Measurements from ENCODE around the gene KCNT1. TPM values are rescaled to one million over a fixed set of nuclear protein-coding genes. Genes with fewer than 3 reads are reported as not detected.

The KCNT1 gene
- polyA plus RNA-seq, 4 donors: 0.08 to 0.24 (median 0.22) TPM

DNA sequence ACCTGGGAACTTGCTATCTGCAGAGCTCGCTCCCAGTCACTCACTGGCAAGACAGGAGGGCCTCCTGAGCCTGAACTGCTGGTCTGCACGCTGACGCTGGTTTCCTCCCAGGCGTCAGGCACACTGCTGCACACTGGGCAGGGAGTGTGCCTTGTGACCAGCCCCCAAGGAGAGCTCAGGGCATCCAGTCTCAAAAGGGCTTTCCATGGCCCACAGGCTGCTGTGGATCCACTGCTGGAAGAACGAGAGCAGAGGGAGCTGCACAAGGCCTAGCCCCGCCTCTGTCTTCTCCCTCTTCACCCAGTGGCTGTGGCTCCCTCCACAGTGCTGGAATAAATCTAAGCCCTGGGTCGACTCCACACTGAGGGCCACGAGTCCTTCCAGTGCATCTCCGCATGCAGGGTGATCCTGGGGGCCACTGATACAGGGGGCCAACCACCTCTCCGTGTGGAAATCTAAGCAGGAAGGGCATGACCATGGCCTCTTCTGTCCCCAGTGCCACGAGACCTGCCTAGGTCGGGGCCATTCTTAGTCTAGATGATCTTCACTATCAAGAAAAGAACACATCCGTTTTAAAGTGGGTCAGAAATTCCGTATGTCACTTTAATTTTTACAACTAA, 111.8 kb downstream of the KCNT1 start:
- no peak for DNase-seq (ENCODE audit: low read depth in 4 of 4, low spot score in 3 of 4)

DNA sequence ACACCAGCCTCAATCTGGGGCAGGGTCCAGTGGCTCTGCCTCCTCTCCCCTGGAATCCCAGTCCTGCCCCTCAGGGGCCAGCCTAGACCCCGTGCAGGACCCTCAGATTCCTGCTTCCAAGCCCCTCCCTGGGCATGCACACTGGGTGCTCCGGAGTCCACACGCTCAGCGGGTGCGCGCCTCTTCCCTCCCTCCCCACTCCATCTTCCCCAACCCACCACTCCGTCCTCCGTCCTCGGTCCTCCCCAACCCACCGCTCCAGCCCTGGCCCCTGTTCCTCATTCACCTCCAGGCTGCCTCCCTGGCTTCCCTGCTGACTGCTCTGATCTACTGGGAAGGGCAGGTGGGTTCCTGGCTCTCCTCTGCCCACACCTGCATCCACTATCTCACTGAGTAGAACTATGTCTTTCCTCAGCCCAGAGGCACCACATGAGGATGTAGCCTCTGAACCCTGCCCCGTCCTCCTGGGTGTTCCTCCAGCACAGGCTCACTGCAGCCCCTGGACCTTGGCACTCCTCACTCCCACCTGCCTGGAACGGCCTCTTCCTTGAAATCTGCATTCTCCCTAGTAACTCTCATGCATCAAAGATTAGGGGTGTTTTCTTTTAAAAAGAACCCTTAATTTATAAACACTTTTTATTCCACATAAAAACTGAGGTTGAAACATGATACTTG, 112.6 kb downstream of the KCNT1 start:
- DNase-seq (ENCODE audit: low read depth in 4 of 4, low spot score in 3 of 4): no peak

DNA sequence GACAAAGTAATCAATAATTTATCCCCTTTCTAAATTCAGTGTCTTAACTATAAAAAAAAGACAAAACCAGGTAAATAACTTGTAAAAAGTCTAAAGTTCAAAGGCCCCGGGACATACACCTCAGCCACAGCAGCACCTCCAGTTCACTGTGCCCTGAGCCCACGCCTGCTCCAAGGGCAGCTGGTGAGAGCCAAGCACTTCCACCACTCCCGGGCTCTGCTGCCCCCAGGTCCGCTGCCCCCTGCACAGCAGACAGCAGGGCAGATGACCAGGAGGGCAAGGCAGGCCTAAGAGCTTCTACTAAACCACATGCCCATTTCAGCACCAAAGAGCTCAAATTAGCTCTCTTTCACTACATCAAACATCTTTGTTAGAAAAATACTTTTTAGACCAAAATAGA, 113.4 kb downstream of the KCNT1 start:
- no peak for DNase-seq (ENCODE audit: low read depth in 4 of 4, low spot score in 3 of 4)

DNA sequence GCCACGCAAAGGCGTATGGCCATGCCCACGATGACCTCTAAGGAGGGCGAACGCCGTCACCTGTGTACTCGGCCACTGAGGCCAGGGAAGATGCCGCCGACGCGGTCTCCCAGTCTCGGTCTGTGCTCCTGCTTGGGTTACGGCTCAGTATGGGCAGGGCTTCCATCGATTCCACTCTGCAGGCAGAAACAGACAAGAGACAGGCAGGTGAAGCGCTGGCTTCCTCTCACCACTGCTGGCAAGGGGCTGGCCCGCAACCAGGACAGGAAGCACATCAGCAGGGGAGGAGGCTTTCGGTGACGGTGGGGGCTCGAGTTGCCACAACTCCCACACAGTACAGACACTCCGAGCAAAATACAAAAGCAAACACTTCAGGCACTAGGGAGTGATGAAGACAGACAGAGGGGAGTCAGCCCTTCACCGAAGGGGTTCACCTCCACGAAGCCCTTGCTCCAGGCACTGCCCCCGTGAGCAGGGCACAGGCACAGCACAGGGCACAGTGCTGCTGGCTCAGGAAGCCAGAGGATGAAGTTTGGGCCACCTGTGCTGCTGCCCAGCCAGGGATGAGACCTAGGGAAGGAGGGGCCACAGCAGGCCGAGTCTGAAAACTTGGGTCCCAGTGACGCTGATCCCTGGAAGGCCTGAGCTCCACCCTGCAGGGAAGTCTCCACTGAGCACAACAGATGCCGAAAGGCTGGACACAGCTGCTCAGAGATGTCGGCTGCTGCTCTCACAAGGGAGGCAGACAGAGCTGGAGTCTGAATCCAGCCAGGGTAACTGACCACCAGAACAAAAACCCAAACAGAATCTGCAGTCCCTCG, 114.1 kb downstream of the KCNT1 start:
- no peak for DNase-seq (ENCODE audit: low read depth in 4 of 4, low spot score in 3 of 4)

DNA sequence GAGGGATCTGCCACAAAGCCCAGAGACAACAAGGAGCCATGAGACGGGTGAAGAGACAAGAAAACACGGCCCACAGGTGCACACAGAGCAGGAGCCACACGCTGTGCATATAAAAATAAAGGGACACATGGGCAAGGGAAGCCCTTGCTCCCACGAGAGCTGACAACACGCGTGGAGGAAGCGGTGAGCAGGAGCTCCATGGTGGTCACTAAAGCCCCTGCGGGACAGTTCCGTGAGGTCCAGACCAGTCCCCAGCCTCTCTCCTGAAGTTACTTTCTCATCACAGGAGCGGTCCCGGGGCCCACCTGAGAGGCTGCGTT, 114.6 kb downstream of the KCNT1 start:
- DNase-seq (ENCODE audit: low read depth in 4 of 4, low spot score in 3 of 4): no peak

DNA sequence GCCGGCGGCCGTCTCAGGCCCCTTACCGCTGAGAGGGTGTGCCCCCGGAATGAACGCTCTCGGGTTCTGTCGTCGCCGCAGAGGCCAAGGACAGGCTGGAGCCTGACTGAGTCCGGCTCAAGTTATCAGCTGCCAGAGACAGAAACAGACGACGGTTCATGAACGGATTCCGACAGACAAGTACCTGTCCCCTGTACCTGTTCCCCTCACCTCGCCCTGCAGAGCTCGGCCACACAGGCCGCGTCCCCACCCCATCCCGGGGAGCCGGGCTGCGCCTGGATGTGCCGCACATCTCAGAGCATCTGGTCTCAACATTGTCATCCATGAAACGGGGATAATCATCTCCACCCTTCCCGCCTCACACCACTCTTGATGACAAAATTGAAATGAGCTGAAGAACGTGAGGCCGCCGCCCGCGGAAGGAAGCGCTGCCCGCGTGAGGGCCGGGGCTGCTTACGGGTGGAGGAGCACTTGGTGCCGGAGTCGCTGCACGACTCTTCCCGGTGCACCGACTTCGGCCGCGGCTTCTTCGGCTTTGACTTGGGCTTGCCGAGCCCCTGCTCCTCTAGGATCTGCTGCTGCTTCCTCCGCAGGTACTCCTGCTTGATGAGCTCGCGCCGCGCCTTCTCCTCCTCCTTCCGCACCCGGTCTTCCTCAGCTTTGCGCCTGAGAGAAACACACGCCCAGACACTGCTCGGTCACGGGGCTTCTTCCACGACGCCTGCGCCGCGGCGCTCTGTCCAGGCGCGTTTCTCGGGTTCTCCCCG, 116.1 kb downstream of the KCNT1 start:
- DNase-seq (ENCODE audit: low read depth in 4 of 4, low spot score in 3 of 4): no peak

DNA sequence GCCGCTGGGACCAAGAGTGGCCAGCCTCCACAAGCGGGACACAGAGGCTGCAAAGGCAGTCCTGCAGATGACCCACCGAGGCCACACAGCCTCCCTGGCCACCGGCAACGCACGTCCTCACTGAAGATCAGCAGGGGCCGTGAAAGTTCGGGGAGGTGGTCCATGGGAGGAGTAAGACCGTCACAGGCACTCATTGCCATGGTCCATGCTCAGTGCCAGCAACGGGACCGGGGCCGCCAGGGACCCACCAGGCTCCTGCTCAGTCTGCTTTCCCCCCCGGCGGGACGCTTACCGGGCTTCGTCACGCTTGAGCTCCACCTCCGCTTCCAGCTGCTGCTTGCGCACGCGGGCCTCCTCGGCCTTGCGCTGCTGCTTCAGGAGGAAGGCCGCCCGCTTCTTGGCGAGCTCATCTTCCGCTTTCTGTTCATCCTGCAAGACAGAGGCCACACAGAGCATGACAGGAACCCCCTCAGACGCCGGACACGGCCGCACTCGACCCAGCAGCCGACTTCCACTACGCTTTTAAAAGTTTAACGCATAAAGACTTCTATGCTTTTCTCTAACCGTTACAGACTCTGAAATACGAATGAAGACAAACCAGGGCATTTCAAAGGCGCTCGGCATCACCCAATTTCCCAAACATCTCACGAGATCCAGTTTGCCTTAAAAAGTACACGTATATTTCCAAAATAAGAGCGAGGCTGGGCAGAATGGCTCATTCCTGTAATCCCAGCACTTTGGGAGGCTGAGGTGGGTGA, 116.9 kb downstream of the KCNT1 start:
- no peak for DNase-seq (ENCODE audit: low read depth in 4 of 4, low spot score in 3 of 4)

DNA sequence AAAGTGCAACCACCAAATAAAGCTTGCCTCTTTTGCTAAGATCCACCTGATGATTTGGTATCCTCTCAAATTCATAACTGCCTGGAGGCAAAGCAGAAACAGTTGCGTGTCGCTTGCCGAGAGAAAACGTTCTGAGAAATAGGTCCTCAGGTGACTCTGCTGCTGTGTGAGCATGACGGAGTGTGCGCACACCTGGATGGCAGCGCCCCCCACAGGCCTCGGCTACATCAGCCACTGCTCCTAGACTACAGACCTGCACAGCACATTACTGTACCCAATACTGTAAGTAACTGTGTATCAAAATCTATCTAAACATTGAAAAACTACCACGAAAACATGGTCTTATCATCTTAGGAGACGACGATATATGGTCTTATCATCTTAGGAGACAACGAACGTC, 117.9 kb downstream of the KCNT1 start:
- no peak for DNase-seq (ENCODE audit: low read depth in 4 of 4, low spot score in 3 of 4)

DNA sequence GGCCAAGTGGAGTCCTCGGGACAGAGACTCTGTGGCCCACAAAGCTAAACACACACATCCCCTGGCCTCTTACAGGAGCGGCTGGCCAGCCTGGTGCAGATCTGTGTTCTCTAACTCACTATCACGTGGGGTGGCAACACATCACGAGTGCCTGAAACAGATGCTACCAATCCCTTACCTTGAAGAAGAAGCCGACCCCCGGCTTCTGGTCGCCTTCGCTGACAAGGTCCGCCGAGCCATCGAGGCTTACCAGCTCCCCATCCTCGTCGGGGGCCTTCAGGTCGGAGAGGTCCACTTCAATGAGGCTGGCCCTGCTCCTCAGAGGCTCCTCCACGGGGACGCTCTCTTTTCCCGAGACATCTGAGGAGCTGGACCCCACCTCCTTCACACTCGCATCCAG, 118.7 kb downstream of the KCNT1 start:
- DNase-seq (ENCODE audit: low read depth in 4 of 4, low spot score in 3 of 4): no peak

DNA sequence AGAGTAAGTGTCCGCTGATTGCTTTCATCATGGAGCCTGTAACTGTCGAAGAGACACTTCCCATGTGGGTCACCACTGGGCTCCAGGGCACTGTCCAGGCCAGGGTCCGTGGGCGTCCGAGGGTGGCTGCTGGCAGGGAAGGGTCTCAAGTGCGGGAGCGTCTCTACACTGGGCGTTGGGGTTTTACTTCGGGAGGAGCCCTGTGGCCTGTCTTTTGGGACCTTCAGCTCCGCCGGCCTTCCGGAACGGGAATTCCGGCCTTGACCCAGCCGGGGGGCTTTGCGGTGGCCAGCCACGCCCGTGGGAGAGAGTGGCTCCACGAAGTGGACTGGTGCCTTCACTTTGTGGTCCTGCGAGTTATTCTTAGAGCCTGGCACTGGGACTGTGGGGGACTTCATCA, 119.1 kb downstream of the KCNT1 start:
- DNase-seq (ENCODE audit: low read depth in 4 of 4, low spot score in 3 of 4): no peak

DNA sequence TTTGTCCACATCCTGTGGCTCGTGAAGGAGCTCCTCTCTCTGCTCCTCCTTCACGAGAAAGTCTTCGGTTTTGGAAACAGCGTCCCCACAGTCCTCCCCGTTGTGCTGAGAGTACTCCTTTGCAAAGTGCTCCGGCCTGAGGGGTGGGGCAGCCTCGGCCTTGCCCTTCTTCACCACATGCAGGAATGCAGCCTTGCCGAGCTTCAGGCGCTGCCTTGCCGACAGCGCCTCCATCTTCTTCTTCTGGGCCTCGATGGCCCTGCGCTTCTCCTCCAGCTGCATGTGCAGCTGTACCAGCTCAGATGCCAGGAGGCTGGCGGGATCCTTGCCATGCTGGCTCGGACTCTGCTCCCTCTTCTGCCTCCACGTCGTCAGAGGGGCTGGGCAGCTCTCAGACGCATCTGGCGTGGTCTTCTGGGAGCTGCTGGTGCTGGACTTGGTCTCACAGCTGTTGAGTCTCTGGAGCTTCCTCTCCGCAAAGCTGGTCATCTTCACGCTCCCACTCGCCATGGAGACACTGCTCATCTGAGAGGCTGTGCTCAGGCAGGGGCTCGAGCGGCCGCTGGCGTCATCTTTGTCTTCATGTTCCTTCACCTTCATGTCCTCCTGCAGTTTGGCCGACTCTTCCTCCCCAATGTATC, 119.9 kb downstream of the KCNT1 start:
- DNase-seq (ENCODE audit: low read depth in 4 of 4, low spot score in 3 of 4): no peak

DNA sequence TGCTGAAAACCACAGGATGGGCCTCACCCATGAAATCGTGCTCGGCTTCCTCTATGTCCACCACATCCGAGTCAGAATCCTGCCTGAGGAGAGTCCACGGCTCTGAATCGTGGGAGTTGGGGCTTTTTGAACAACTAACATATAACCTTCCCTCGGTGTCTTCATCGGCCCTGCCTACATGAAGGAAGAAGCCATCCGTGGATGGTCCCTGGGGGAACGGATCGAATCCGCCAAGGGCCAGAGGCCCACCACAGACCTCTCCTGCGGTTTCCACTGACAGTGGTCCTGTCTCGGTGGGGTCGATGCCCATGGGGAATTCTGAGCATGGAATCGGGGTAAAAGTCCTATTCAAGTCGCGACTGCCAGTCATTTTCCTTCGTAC, 120.4 kb downstream of the KCNT1 start:
- no peak for DNase-seq (ENCODE audit: low read depth in 4 of 4, low spot score in 3 of 4)

DNA sequence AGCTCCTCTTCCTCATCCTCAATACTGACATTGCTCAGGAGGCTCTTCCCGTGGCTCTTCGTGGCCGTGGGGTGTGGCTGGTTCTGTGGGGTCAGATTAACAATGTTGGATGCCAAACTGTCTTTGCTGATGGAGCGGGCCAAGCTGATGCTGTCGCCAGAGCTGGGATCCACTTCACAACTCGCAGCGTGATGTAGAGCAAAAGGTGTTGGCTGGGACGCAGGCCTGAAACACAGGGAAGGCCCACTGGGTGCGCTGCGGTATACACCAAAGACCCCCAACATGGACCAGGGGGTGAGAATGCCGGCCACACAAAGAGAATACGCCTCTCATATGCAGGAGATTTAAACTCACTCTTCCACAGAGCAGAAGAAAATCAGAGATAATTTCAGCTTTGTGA, 121.1 kb downstream of the KCNT1 start:
- no peak for DNase-seq (ENCODE audit: low read depth in 4 of 4, low spot score in 3 of 4)

DNA sequence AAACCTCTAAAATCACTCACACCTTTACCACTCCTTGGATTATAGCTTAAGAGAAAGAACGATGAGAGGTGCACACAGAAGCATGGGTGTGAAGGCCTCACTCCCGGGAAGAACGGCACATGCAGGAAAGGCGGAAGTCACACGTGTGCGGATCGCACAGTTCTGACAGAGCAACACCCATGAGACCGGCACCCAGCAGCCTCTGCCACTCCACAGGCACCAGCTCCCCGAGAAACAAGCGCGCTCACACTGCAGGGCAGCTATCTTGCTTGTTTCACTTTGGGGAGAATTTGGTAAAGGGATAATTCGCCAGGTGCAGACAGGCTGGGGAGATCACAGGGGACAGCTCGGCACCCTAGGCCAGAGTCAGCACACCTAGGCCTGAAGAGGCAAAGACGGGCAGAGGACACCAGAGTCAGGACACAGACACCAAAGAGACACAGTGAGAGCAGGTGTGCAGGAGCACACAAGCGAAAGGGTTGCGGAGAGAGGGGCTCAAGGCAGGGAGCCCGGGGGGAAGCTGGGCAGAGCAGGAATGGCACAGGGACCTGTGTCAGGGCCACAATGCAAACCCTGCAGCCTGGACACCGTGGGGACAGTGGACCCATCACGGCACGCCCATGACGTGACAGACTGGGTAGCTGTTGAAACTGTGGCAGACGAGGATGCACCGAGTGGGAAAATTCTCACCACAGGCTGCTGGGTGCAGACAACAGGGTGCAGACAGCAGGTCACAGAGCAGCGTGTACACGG, 123.6 kb downstream of the KCNT1 start:
- no peak for DNase-seq (ENCODE audit: low read depth in 4 of 4, low spot score in 3 of 4)

DNA sequence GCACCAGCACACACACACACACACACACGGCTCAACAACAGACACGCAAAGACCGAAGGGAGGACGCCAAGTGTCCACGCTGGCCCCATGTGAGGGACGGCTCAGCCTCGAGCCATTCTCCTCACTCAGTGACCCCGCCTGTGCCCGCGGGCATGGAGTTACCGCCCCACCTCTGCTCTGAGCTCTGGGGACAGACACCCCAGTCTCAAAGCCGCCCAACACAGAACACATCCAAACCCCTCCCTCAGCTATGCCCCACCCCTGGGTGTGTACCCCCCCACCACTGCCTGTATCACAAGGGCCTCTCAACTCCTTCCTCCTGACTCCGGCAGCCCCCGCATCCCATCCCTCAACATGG, 124.2 kb downstream of the KCNT1 start:
- DNase-seq (ENCODE audit: low read depth in 4 of 4, low spot score in 3 of 4): no peak

DNA sequence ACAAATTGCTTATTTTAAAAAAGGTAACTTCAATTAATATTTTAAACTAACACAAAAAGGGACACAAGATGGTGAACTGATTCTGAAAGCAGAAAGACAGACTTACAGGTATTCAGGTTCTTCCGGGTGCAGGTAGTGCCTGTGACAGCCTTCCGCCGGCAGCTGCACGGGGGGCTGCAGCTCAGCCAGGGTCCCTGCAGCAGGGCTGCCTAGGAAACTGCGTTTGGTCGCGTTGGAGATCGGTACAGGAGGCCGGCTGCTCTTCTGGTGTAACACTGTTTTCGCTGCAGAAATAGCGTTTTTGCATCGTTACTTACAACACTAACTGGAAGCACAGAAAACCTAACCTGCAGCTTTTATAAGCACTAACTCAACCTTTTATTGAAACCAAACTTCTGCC, 125.3 kb downstream of the KCNT1 start:
- no peak for DNase-seq (ENCODE audit: low read depth in 4 of 4, low spot score in 3 of 4)

DNA sequence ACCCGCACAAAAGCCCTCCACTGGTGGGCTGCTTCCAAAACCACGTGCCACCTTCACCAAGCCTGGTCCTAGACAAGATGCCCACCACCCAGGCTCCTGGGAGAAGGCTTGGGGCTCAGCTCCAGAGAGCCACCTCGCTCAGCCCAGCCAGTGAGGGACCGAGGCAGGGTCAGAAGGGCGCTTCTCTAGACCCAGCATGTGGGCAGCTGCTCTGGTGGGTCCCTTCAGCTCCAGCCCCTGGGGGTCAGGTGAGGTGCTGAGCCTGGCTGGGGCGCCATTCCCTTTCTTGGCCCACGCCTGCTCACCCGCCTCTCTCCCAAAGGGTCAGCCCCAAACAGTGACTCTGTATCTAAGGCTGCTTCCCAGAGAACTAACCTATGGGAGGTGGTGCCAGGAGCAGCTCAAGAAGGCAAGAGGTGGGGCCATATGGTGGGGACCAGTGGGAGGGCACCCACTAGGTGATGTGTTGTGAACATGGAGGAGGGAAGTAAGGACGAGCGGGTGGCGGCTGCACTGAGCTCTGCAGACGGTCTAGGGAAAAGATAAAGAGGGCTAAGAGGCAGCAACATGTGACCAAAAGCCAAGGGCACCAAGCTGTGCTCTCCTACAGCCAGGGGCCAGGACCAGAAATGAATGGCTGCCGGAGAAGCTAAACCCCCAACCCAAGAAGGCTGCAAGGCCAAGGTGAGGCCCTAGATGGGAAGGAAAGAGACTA, 126.0 kb downstream of the KCNT1 start:
- no peak for DNase-seq (ENCODE audit: low read depth in 4 of 4, low spot score in 3 of 4)

DNA sequence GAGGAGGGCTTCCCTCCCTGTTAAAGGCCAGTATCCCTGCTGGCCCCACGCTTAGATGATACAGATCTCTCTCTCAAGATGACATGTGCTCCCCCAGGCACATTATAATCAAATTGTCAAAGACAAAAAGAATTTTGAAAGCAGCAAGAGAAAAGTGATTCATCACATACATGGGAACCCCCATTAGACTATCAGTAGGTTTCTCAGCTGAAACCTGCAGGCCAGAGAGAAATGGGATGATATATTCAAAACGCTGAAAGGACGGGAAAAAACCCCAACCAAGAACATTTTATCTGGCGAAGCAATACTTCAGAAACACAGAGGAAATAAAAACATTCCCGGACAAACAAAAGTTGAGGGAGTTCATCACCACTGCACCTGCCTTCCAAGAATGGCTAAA, 126.7 kb downstream of the KCNT1 start:
- DNase-seq (ENCODE audit: low read depth in 4 of 4, low spot score in 3 of 4): no peak

DNA sequence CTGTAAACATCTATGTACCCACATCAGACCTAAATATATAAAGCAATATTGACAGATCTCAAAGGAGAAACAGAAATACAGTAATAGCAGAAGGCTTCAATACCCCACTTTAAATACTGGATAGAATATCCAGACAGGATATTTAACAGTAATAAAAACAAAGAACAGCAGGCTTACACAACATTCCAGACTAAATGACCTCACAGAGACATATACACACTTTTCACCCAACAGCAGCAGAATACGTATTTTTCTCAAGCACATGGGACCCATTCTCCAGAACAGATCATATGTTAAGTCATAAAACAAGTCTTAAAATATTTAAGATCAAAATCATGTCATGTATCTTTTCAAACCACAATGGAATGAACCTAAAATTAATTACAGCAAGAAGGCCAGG, 128.5 kb downstream of the KCNT1 start:
- DNase-seq (ENCODE audit: low read depth in 4 of 4, low spot score in 3 of 4): no peak
